AG04449 (cell line): ENCODE measurements around the gene MIEF1.

Experiments
- CTCF ChIA-PET: fragments of 350-600 bp; formaldehyde crosslinking; extraction: SDS; loops from one replicate; lab custom pipeline; 2021; ENCODE audit warnings: antibody characterized with exemption; lab: Yijun Ruan, JAX
- POLR2A ChIA-PET: fragments of 400-600, 350-600 bp; formaldehyde crosslinking; extraction: SDS; loops from one replicate; lab custom pipeline; 2020; ENCODE audit warnings: antibody characterized with exemption, inconsistent platforms; lab: Yijun Ruan, JAX
- DNase-seq: peaks from one replicate; pipeline ENCODE4 v3.0.0-alpha.2; 2010; ENCODE audit warnings: low read depth, low spot score
- H3K4me3 ChIP-seq: 2 replicates; pipeline ENCODE4 v1.5.1; 2011; ENCODE audit warnings: low read depth, mild to moderate bottlenecking, control low read depth, low read length
- CTCF ChIP-seq: IDR thresholded peaks from one replicate; pipeline ENCODE4 v1.5.1; 2011; ENCODE audit warnings: mild to moderate bottlenecking, moderate library complexity, low read length, control low read depth, inconsistent platforms; ENCODE audit not compliant: insufficient read depth; ENCODE audit errors: missing control alignments

Gene MIEF1

GRCh38 chr22:39563571-39564428 is 61.7 kb downstream of the MIEF1 start:
- ChIA-PET POLR2A (no interaction called here), CTCF (interaction anchor here (1.0 kb wide), 1 partner anchor 472 kb away, joined by 3 read pairs; no protein-coding TSS in a partner anchor)
- H3K4me3 ChIP-seq, result no peak overlapping the region
- no peak for DNase-seq
- TF ChIP-seq CTCF, result no peak

GRCh38 chr22:39565414-39565944 is 63.4 kb downstream of the MIEF1 start:
- TF ChIP-seq CTCF, result no peak
- ChIA-PET POLR2A (no interaction called here), CTCF (interaction anchor here (0.9 kb wide), 1 partner anchor 460 kb away, joined by 3 read pairs; no protein-coding TSS in a partner anchor)
- H3K4me3 ChIP-seq, result no peak overlapping the region
- no peak for DNase-seq

GRCh38 chr22:39567135-39567946 is 65.3 kb downstream of the MIEF1 start:
- H3K4me3 ChIP-seq, result no peak overlapping the region
- DNase-seq, result no peak
- no peak for TF ChIP-seq CTCF
- ChIA-PET CTCF (no interaction called here), POLR2A (no interaction called here)
